HG03432 (cell line): ENCODE measurements around the gene AHNAK.
"Not testable (repeated sequence)": the region's sequence is repeated elsewhere in the genome, so short reads cannot be mapped to it uniquely, and the experiment has no call there.

Experiments used
- ATAC-seq: cut with Tn5 transposase; IDR thresholded peaks from one replicate; pipeline ENCODE4 v1.9.1; 2021; ENCODE audit warnings: mild to moderate bottlenecking, moderate library complexity; ENCODE audit not compliant: unreplicated experiment

AHNAK gene

GRCh38 chr11:62546244-62546928 lies at the start of gene AHNAK:
Gene AHNAK (minus strand): TSS chr11:62546806. CDS start chr11:62536098, 10,708 bp downstream.
- ATAC-seq: peak; percentile 33

DNA sequence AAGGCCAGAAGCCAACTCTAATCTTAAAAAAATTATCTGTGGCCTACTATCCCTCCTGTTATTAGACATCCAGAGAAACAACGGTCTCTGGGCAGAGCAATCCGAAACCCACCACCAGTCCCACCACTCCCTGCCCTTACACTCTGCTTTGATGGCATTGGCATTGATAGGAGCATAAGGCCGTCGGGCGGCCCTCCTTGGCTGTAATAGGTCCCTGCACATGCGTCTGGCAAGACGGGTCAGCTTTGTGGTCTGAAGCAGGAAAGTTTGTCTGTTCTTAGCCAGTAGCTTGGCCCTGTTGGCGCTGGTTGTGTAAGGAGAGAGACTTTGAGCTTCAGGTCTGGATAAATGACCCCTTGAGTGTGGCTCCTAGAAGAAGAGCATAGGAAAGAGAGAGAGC lies 48.5 kb upstream of the AHNAK start:
- ATAC-seq: no peak

DNA sequence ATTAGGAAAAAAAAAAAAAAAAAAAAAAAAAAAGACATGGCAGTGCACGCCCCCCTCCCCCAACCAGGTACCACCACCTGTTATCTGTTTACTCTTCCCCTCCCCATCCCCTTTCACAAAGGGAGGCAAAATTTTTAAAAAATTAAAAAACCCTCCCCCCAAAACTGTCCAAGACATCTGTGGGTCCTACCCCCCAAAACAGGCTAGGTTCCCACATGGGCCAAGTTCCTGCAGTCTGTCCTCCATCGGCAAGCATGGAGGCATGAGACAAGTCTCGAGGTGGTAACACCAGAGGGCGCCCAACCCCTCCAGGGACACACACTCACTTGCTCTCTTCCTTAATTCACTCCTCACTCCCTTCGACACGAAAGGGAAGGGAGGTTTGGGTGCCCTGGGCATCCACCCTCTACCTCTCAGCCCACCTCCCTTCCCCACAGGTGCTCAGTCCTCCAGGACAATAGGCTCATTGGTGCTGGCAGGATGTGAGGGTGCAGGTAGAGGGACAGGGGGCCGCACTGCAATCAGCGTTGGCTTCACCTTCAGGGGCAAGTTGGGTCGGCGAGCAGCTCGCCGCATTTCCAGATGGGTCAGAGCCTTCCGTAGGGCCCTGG lies 46.9 kb upstream of the AHNAK start:
- no peak for ATAC-seq

DNA sequence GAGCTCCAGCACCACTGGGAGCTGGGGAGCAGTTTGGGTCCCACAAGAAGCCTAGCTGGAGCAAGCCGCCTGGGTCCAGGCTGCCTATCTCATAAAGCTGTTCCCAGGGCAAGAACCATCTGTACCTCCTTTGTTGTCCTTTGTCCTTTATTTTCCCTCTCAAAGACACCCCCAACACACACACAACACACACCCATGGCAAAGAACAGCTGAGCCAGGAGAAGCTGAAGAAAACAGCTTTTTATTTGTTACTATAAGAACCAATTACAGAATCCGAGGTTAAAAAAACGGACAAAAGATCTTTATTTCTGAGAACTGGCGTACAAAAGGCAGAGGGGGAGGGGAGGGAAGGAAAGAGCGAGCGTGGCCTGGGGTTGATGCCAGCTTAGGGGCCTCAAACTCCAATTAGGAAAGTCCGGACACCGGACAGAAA lies 46.4 kb upstream of the AHNAK start:
- no peak for ATAC-seq

DNA sequence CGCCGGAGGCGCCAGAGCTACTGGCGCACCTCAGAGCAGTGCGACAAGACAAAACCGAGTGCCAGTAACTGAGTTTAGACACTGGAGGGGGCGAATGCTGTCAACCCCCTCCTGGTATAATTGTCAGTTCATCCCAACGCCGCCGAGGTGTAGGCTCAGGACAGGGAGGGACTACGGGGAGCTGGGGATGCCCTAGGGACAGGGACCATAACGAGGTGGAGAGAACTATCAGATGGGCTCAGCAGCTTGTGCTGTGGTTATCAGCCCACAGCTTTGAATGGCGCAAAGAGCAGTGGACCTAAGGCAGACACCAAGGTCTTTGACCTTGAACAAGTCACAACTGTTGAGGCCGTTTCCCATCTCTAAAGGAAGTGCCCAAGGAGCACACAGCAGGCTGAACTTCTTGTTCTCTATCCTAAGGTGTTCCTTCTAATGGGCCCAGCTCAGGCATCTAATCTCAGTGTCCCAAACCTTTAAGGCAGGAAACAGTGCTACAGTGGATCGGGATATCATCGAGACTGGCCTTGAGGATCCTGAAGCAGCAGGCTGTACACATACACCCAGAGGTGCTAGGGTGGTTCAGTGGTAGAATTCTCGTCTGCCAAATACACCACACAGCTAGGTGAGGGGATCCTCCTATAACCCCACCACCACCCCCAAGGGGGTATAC lies 45.7 kb upstream of the AHNAK start:
- no peak for ATAC-seq

- peak; percentile 82 for ATAC-seq
Observed at GRCh38 chr11:62591448-62592145, 45.0 kb upstream of the AHNAK start, which contains the start of gene TUT1. Gene TUT1 (minus strand): TSS chr11:62591523. CDS start chr11:62591485, 38 bp downstream.

- no peak for ATAC-seq
Observed at GRCh38 chr11:62588966-62589637, 42.5 kb upstream of the AHNAK start.

- not testable (repeated sequence) for ATAC-seq
Observed at GRCh38 chr11:62585356-62585755, 38.8 kb upstream of the AHNAK start.

- not testable (repeated sequence) for ATAC-seq
Observed at GRCh38 chr11:62581735-62582134, 35.1 kb upstream of the AHNAK start.

- ATAC-seq: no peak
Observed at GRCh38 chr11:62580959-62581715, 34.5 kb upstream of the AHNAK start.

DNA sequence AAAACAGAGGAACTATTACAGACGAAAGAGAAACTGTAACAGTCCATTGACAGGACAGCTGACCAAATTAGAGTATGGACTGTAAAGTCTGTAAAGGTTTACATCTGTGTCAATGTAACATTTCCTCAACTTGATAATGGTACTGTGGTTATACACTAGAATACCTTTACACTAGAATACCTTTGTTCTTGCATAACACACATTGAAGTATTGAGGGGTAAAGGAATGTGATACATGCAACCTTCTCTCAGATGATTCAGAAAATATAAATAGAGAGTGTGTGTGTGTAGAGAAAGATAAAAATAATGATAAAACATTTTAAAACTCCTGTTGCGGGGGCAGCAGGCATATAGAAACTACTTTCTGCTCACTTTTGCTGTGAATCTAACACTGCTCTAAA lies 32.6 kb upstream of the AHNAK start:
- no peak for ATAC-seq

GRCh38 chr11:62578541-62578940 lies 31.9 kb upstream of the AHNAK start:
- ATAC-seq: no peak

GRCh38 chr11:62577046-62577714 lies 30.6 kb upstream of the AHNAK start:
- ATAC-seq: no peak

- no peak for ATAC-seq
Observed at GRCh38 chr11:62575837-62576236, 29.2 kb upstream of the AHNAK start.

GRCh38 chr11:62575156-62575555 lies 28.6 kb upstream of the AHNAK start:
- no peak for ATAC-seq

GRCh38 chr11:62574363-62575071 lies 27.9 kb upstream of the AHNAK start:
- peak; percentile 24 for ATAC-seq

GRCh38 chr11:62573592-62574362 lies 27.2 kb upstream of the AHNAK start, which contains the start of gene EEF1G:
Gene EEF1G (minus strand): TSS chr11:62573891. CDS start chr11:62573842, 49 bp downstream.
- ATAC-seq: peak; percentile 85

- ATAC-seq: no peak
Observed at GRCh38 chr11:62573006-62573591, 26.5 kb upstream of the AHNAK start.
